NCI-H526 (cell line): ENCODE measurements around the gene MMP24.
"Not testable (repeated sequence)": the region's sequence is repeated elsewhere in the genome, so short reads cannot be mapped to it uniquely, and the experiment has no call there.

Source experiments
- DNase-seq, 2 experiments: peaks; one replicate each; lab custom pipeline; 2025; lab: John Stamatoyannopoulos, UW

Gene MMP24

DNA sequence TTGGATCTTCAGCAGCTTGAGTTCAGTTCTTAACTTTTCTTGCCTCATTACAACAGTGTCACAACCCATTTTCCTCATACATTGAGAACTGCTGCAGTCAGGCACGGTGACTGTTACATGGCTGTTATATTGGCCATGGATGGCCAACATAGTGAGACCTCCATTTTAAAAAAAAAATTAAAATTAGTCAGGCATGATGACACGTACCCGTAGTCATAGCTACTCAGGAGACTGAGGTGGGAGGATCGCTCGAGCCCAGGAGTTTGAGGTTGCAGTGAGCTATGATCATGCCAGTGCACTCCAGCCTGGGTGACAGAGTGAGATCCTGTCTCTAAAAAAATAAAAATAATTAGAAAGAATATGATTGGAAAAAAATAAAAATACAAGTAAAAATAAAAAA, 9.9 kb upstream of the MMP24 start:
- DNase-seq, result no peak

DNA sequence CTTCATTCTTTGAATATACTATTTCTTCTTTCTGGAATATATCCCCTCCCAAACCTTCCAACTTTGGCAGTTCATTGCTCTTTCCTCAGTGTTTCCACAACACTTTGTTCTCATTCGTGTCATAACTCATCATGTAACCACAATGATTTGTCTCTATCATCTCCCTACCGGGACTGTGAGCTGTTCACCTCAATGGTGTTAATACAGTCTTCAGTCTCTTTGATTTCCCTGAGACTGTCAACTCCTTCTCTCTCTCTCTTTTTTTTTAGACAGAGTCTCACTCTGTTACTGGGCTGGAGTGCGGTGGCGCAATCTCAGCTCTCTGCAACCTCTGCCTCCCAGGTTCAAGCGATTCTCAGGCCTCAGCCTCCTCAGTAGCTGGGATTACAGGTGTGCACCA, 2.5 kb upstream of the MMP24 start:
- DNase-seq, result no peak

GRCh38 chr20:35224536-35224935, 2.0 kb upstream of the MMP24 start:
- DNase-seq, result no peak

GRCh38 chr20:35225319-35226125, 968 bp upstream of the MMP24 start:
- DNase-seq, result no peak

DNA sequence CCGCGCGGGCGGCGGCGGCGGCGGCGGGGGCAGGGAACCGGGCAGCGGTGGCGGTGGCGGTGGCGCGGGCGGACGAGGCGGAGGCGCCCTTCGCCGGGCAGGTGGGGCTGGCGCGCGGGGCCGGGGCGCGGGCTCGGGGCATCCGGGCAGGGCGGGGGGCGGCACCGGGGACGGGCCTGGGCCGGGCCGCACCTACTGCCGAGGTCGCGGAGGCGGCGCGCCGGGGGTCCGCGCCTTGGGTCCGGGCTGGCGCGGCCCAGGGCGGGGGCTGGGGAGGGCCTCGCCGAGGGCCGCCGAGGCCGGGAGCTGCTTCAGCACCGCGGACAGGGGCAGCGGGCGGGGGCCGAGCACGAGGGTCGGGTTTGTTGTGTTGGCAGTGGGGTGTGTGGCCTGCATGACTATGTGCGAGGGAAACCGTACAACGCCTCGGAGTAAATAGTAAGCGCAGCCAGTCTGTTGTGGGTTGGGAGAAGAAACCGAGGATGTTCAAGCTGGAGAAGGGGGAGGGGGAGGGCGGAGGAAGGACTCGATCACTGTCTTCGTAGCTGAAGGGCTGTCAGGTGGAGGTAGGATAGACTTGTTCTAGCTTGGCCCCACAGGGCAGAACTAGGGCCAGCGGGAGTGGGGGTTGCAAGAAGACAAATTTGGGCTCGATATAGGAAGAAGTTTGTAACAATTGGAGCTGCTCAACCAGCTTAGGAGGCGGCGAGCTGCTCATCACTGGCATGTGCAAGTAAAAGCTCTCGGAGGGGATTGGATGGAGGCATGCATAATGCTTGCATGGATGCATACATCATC, 593 bp downstream of the MMP24 start:
- DNase-seq, result peak; percentile 27 to 77

- no peak for DNase-seq
Measured at GRCh38 chr20:35232575-35232974, 6.1 kb downstream of the MMP24 start.

DNA sequence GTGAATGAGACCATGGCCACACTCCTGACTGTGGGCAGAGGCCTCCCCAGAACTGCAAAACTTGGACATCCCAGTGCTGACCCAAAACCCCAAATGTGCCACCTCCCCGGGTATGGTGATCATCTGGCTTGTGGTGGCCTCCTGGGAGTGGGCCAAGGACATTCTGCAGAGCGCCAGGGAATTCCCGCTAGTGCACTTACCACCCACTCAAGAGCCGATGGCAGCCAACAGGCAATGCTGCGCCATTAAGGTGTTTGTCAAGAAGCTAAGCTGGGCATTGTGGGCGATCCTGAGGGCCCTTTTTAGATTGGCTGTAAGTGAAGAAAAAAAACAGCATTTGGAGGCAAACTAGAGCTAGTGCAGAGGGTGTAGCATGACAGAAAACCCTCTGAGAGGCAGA, 9.4 kb downstream of the MMP24 start:
- no peak for DNase-seq

- no peak for DNase-seq
Measured at GRCh38 chr20:35237486-35237885, 11.0 kb downstream of the MMP24 start.

GRCh38 chr20:35238170-35238569, 11.7 kb downstream of the MMP24 start:
- DNase-seq, result no peak

GRCh38 chr20:35238735-35239134, 12.2 kb downstream of the MMP24 start:
- no peak for DNase-seq

DNA sequence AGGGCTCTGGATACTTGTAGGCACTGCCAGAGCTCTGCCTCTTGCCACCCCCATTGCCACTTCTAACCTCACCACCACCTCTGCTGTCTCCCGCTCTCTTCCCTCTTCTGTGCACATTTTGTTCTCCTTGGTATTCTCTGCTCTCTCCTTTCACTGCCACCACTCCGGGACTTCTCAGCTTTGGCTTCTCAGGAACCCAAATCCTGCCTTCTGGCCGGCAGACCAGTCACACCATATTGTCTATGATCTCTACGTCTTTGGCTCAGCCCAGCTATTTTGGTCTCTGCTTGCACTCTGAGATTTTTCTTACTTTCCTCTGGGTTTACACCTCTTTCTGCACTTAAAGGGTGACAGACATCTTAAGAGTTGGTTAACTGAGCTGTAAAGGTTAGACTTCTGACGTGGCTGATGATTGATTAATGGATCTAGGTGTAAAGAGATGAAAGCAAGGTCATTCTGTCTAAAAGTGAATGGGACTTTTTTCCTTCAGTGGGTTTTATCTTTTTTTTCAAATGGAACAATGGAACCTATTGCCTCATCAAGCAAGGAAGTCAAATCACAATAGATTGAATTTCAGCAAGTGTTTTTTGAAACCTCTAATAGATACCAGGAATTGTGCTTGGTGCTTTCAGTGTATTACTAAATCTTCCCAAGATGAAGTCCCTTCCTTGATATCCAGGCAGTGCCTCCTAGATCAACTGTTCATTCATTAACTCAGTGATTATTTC, 13.8 kb downstream of the MMP24 start:
- DNase-seq, result no peak

DNA sequence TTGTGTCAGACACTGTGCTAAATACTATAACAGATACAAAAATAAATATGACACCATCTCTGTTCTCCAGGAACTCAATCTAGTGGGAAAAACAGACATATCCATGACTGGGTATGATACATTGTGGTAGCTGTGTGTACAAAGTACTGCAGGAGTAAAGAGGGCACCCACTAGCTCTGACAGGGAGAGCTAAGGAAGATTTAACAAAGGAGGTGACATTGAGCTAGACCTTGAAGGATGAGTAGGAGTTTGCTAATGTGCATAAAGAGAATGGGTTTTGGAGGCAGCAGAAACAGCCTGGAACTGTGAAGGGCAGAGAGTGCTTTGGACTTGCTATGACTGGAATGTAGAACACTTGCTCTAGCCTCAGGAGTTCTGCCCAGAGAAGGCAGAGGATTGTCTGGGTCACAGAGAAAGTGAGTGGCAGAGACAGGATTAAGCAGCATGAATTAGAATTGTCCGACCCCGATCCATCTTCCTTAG, 14.4 kb downstream of the MMP24 start:
- DNase-seq, result no peak

- DNase-seq, result no peak
Measured at GRCh38 chr20:35243317-35243716, 16.8 kb downstream of the MMP24 start.

- no peak for DNase-seq
Measured at GRCh38 chr20:35243986-35244385, 17.5 kb downstream of the MMP24 start.

- no peak for DNase-seq
Measured at GRCh38 chr20:35246723-35247122, 20.2 kb downstream of the MMP24 start.

GRCh38 chr20:35248641-35249475, 22.4 kb downstream of the MMP24 start:
- DNase-seq, result no peak

GRCh38 chr20:35251613-35251940, 25.1 kb downstream of the MMP24 start:
- DNase-seq, result no peak

GRCh38 chr20:35252037-35252461, 25.6 kb downstream of the MMP24 start:
- DNase-seq, result no peak

GRCh38 chr20:35252598-35252997, 26.1 kb downstream of the MMP24 start:
- DNase-seq, result not testable (repeated sequence)

GRCh38 chr20:35253010-35253409, 26.5 kb downstream of the MMP24 start:
- DNase-seq, result no peak

DNA sequence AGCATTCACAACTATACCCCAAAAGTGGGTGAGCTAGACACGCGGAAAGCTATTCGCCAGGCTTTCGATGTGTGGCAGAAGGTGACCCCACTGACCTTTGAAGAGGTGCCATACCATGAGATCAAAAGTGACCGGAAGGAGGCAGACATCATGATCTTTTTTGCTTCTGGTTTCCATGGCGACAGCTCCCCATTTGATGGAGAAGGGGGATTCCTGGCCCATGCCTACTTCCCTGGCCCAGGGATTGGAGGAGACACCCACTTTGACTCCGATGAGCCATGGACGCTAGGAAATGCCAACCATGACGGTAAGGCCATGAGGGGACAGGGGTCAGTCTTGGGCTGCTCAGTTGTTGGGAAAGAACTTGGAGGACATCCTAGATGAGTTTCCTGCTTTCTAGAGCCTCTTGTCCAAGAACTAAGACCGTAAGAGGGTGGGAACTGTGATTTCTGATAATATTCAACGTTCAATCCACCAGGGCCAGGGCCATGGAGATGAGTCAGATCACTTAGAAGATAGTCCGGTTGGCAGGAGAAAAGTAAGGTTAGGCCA, 28.0 kb downstream of the MMP24 start:
- DNase-seq, result no peak
